Progenitor cell of endocrine pancreas (in vitro differentiated cells): ENCODE results near the gene USP49. TPM values are rescaled to one million over a fixed set of nuclear protein-coding genes. Genes with fewer than 3 reads are reported as not detected.
"Not testable (repeated sequence)": the region's sequence is repeated elsewhere in the genome, so short reads cannot be mapped to it uniquely, and the experiment has no call there.

ENCODE experiments used
- DNase-seq: peaks from one replicate; pipeline ENCODE4 v3.0.0; 2021; ENCODE audit warnings: low spot score; ENCODE audit not compliant: unreplicated experiment
- H3K27ac Mint-ChIP-seq: 2 replicates; pipeline ENCODE4 v1.8.0; 2021; ENCODE audit warnings: mild to moderate bottlenecking, moderate library complexity, mixed read lengths
- H3K27me3 Mint-ChIP-seq: 2 replicates; pipeline ENCODE4 v1.8.0; 2021; ENCODE audit warnings: mixed read lengths
- H3K36me3 Mint-ChIP-seq: 2 replicates; pipeline ENCODE4 v1.8.0; 2022; ENCODE audit warnings: mixed read lengths; ENCODE audit not compliant: insufficient read depth
- H3K4me1 Mint-ChIP-seq: 2 replicates; pipeline ENCODE4 v1.8.0; 2021; ENCODE audit warnings: low read depth, mixed read lengths
- H3K4me3 Mint-ChIP-seq: 2 replicates; pipeline ENCODE4 v1.8.0; 2021; ENCODE audit warnings: low read depth, mild to moderate bottlenecking, moderate library complexity, mixed read lengths
- H3K9me3 Mint-ChIP-seq: 2 replicates; pipeline ENCODE4 v1.8.0; 2021; ENCODE audit warnings: low read depth, mixed read lengths
- long read RNA-seq: library from polyadenylated mRNA; unstranded; transcript quantifications from one replicate; pipeline ENCODE4 v2.0.0, GENCODE V29; 2020
- total RNA-seq: library from RNA; stranded (reverse); gene quantifications from 2 replicates; pipeline ENCODE4 v1.2.1, GENCODE V29; 2021
- TF ChIP-seq, protein P1 (sequence below): fragments of 200-600 bp; sonication (generic); IDR thresholded peaks from one replicate; pipeline ENCODE4 v1.5.0; 2021; ENCODE audit warnings: antibody characterized with exemption, mild to moderate bottlenecking; ENCODE audit not compliant: unreplicated experiment

Gene USP49
- total RNA-seq: 17.3 and 19.4 TPM in 2 replicates
- long read RNA-seq, partial matches to known transcripts: 1 of 12 reads
- long read RNA-seq, other reads (novel, unspliced or antisense): 11 of 12 reads

DNA sequence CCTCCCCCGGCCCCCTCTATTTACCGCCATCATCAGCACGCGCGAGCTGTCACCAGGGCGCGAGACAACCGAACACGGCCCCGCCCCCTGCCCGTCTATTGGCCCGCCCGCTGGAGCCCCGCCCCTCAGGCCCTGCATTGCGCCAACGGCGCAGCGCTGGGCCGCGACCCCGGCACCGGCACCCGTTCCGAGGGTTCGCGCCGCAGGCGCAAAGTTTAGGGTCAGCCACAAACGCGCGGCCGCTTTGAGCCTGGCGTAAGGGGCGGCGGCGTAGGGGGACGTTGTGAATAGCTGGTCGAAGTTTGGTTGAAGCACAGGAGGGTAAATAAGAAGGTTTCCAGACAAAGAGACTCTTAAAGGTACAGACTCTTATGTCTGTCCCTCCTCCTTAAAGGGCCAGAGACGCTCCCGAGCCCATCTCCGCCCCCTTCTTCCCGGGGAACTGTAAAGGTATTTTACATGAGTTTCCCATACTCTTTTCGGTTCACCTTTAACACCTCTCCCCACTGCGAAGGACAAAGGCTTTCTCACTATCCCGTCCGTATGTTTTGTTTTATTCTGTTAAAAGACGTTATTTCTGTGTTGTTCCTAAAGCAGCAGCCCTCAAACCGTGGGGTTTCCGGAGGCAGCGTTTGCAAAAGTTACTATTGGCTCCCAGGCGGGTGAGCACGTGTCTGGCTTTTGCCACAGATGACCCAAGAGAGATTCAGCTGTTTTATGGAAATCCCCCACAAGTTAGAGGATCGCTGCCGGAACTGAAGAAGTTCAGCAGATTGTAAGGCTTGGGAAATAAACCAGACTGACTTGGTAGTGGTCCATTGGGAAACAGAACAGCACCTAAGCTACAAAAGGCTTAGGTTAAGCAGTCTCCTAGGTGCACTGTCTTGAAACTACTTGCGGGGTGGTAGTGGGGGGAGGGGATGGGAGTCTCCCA, at the start of gene USP49:
USP49 (minus strand) TSS at position 76 of the 934 bp plus-strand sequence. CDS start 88,392 bp downstream, outside the sequence.
- TF ChIP-seq, protein P1, sequence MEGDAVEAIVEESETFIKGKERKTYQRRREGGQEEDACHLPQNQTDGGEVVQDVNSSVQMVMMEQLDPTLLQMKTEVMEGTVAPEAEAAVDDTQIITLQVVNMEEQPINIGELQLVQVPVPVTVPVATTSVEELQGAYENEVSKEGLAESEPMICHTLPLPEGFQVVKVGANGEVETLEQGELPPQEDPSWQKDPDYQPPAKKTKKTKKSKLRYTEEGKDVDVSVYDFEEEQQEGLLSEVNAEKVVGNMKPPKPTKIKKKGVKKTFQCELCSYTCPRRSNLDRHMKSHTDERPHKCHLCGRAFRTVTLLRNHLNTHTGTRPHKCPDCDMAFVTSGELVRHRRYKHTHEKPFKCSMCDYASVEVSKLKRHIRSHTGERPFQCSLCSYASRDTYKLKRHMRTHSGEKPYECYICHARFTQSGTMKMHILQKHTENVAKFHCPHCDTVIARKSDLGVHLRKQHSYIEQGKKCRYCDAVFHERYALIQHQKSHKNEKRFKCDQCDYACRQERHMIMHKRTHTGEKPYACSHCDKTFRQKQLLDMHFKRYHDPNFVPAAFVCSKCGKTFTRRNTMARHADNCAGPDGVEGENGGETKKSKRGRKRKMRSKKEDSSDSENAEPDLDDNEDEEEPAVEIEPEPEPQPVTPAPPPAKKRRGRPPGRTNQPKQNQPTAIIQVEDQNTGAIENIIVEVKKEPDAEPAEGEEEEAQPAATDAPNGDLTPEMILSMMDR: no peak

DNA sequence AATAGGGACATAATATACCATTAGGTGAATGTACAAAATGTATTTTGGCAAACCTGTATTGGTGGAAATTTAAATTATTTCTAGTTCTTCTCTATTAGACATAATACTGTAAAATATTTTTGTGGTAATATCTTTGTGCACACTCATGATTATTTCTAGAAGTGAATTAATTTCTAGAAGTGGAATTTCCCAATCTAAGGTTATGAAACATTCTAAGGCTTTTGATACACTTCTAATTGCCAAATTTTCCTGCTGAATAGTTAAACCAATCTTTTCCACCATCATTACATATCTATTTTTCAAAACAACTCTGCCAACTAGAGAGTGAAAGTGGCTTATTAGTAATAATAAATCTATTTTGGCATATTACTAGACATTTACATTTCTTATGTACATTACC, 48.3 kb upstream of the USP49 start:
- Mint-ChIP-seq H3K4me3 (no peak overlapping the region), H3K9me3 (no peaks in the 10 kb centered on the region), H3K36me3 (no peaks in the 10 kb centered on the region), H3K27me3 (peaks cover 25% of the 10 kb centered on the region), H3K27ac (no peak overlapping the region), H3K4me1 (peaks cover 10% of the 10 kb centered on the region)
- DNase-seq: no peak
- TF ChIP-seq, protein P1: no peak

More for the DNA sequence above, at the start of gene USP49:
- H3K36me3 Mint-ChIP-seq: no peaks in the 10 kb centered on the region
- H3K9me3 Mint-ChIP-seq: no peaks in the 10 kb centered on the region
- DNase-seq: peak; percentile 88
- H3K27me3 Mint-ChIP-seq: no peaks in the 10 kb centered on the region
- no peak within 1 kb of the TSS for H3K4me3 Mint-ChIP-seq
- peaks cover 13% of the 10 kb centered on the region for H3K4me1 Mint-ChIP-seq
- H3K27ac Mint-ChIP-seq: peak within 1 kb of the TSS; percentile 96

DNA sequence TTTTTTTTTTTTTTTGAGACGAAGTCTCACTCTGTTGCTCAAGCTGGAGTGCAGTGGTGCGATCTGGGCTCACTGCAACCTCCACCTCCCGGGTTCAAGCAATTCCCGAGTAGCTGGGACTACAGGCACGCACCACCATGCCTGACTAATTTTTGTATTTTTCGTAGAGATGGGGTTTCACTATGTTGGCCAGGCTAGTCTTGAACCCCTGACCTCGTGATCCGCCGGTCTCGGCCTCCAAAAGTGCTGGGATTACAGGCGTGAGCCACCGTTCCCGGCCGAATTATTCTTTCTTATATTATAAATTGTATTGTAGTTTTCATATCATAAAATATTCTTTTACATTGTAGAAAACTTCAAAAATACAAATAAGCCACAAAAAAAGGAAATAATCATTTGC, 47.7 kb upstream of the USP49 start:
- not testable (repeated sequence) for H3K36me3 Mint-ChIP-seq, H3K27ac Mint-ChIP-seq
- peak overlapping the region; percentile 50 for H3K4me3 Mint-ChIP-seq

DNA sequence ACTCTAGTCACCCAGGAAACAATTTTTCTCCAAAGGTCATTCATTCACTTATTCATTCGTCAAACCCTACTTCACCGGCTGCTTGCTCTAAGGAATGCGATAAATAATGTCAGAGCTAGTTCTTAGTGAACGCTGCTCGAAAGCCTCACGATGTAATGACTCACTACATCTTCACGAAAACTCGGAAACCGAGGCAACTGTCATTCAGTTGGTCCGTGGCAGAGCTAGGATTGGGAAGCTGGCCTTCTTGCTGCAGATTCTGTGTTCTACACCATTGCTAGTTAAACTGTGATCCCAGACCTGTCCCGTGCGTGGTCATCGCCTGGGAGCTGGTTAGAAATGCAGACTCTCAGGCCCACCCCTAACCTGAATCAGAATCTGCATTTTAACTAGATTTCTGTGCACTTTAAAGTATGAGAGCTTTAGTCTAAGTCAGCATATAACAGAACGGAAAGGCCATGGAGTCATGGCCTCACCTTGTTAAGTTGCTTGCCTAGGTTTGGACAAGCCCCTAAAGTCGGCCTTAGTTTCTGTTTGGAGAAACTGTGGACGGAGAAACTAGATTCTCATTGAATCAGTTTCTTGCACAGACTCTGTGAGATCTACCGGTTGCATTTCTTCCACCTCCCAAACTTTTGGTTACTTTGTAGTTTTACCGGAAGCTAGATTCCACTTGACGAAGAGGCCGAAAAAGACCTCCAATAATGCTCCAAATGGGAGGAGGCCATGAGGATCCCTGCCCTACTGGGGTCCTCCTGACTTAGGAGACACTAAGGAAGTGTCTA, 47.1 kb upstream of the USP49 start:
- Mint-ChIP-seq H3K27ac (peak overlapping the region; percentile 70), H3K4me1 (peaks cover 10% of the 10 kb centered on the region), H3K9me3 (no peaks in the 10 kb centered on the region), H3K27me3 (peaks cover 25% of the 10 kb centered on the region), H3K36me3 (no peaks in the 10 kb centered on the region), H3K4me3 (peak overlapping the region; percentile 74)
- TF ChIP-seq, protein P1: no peak
- DNase-seq: no peak

More for the DNA sequence above, 47.7 kb upstream of the USP49 start:
- DNase-seq, H3K9me3 Mint-ChIP-seq, H3K4me1 Mint-ChIP-seq: not testable (repeated sequence)
- peaks cover 25% of the 10 kb centered on the region for H3K27me3 Mint-ChIP-seq

DNA sequence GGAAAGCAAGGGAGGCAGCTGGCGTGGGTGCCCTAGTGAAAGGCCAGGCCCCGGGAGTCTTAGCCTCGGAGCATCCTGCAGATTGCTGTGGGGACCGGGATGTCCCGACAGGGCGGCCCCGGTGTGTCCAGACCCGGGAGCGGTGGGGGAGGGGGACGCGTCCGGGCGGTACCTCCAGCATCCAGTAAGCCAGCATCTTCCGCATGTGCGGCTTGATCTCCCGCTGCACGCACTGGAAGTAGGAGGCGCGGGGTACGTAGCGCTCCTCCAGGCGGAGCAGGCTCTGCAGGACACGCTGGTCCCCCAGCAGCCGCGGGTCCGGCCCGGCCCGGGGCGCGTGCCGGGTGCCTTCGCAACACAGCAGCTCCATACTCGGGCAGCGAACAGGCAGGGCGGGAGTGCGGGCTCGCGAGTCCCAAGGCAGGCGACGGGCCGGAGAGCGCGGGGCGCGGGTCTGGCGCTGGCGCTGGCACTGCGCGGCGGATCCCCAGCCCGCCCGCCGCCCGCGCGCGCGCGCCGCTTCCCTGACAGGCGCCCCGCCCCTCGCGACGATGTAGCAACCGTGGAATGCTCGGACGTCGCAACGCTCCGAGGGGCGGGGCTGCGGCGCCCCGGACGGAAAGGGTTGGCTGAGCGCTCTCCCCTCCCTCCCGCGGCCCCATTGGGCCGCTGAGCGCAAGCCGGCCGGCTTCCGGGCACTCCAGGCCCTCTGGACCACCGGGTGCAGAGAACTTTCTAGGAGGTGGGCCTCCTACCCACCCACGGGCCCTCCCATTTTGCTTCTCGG, 46.3 kb upstream of the USP49 start, which contains the start of gene CCND3:
CCND3 (minus strand) TSS at position 529 of the 787 bp plus-strand sequence; CDS start at position 370, 159 bp downstream.
- TF ChIP-seq, protein P1: no peak
- H3K9me3 Mint-ChIP-seq: no peaks in the 10 kb centered on the region
- DNase-seq: peak; percentile 72
- peak within 1 kb of the TSS; percentile 77 for H3K27ac Mint-ChIP-seq
- peaks cover under 1% of the 10 kb centered on the region for H3K36me3 Mint-ChIP-seq
- peaks cover 25% of the 10 kb centered on the region for H3K27me3 Mint-ChIP-seq
- H3K4me1 Mint-ChIP-seq: peaks cover 10% of the 10 kb centered on the region
- peak within 1 kb of the TSS; percentile 74 for H3K4me3 Mint-ChIP-seq
